SJCRH30 (cell line): ENCODE measurements around the gene TLR7. TPM values are rescaled to one million over a fixed set of nuclear protein-coding genes. Genes with fewer than 3 reads are reported as not detected.

ENCODE experiments used
- DNase-seq, 2 experiments: peaks; one replicate each; pipeline ENCODE4 v3.0.0-alpha.2; 2015 to 2020
- H3K27ac ChIP-seq: fragments of 250-450 bp; sonication (Bioruptor Pico); 2 replicates; pipeline ENCODE4 v1.5.1; 2020; ENCODE audit warnings: mild to moderate bottlenecking, moderate library complexity
- H3K27me3 ChIP-seq: fragments of 250-450 bp; sonication (Bioruptor Pico); 2 replicates; pipeline ENCODE4 v1.5.1; 2020; ENCODE audit warnings: mild to moderate bottlenecking, moderate library complexity
- H3K36me3 ChIP-seq: fragments of 250-450 bp; sonication (Bioruptor Pico); 2 replicates; pipeline ENCODE4 v1.5.1; 2020; ENCODE audit warnings: mild to moderate bottlenecking, moderate library complexity
- H3K4me1 ChIP-seq: fragments of 250-450 bp; sonication (Bioruptor Pico); 2 replicates; pipeline ENCODE4 v1.5.1; 2020; ENCODE audit warnings: mild to moderate bottlenecking, moderate library complexity
- H3K4me3 ChIP-seq: fragments of 250-450 bp; sonication (Bioruptor Pico); 2 replicates; pipeline ENCODE4 v1.5.1; 2020; ENCODE audit warnings: mild to moderate bottlenecking, moderate library complexity
- H3K9me3 ChIP-seq: fragments of 250-450 bp; sonication (Bioruptor Pico); replicated peaks from 2 replicates; pipeline ENCODE4 v1.5.1; 2020; ENCODE audit warnings: mild to moderate bottlenecking, moderate library complexity
- total RNA-seq: library from RNA; depleted of rRNA; stranded (reverse); fragments of >200 nt; shearing (Covaris generic); gene quantifications from 2 replicates; pipeline ENCODE4 v1.2.3, GENCODE V29; 2014

TLR7 gene
- total RNA-seq, 1 experiment from 2014 or later: not detected

- Histone ChIP-seq H3K27me3 (no peaks in the 10 kb centered on the region), H3K9me3 (no peaks in the 10 kb centered on the region; the same call in 1 of the 2 replicates), H3K4me1 (peaks cover 8% of the 10 kb centered on the region; the same call in 1 of the 2 replicates), H3K36me3 (no peaks in the 10 kb centered on the region), H3K4me3 (no peak overlapping the region), H3K27ac (no peak overlapping the region)
- no peak for DNase-seq
Observed at GRCh38 chrX:12899506-12899905, 32.6 kb downstream of the TLR7 start.

DNA sequence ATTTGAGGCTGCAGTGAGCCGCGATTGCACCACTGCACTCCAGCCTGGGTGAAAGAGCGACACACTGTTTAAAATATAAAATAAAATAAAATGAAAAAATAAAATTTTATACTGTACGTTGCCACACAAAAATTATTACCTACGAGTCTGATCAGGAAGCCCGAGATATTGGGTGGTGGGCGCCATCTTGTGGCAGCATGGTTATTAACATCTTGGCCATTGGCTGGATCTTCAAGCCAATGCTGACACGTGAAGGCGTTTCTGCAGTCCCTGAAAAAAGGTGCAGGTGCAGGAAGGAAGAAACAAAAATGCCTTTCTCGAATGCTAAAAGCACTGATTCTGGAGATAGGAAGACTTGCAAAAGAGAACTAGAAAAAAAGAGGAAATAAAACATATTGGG, 34.6 kb downstream of the TLR7 start:
- Histone ChIP-seq H3K27me3 (no peaks in the 10 kb centered on the region), H3K4me1 (no peaks in the 10 kb centered on the region), H3K4me3 (no peak overlapping the region), H3K27ac (no peak overlapping the region), H3K36me3 (no peaks in the 10 kb centered on the region), H3K9me3 (no peaks in the 10 kb centered on the region)
- peak; percentile 47 to 76 for DNase-seq

GRCh38 chrX:12903646-12904045, 36.8 kb downstream of the TLR7 start:
- DNase-seq: no peak
- no peaks in the 10 kb centered on the region for H3K36me3 ChIP-seq
- H3K4me1 ChIP-seq: no peaks in the 10 kb centered on the region
- H3K9me3 ChIP-seq: no peaks in the 10 kb centered on the region
- H3K4me3 ChIP-seq: no peak overlapping the region
- H3K27ac ChIP-seq: no peak overlapping the region
- H3K27me3 ChIP-seq: no peaks in the 10 kb centered on the region

DNA sequence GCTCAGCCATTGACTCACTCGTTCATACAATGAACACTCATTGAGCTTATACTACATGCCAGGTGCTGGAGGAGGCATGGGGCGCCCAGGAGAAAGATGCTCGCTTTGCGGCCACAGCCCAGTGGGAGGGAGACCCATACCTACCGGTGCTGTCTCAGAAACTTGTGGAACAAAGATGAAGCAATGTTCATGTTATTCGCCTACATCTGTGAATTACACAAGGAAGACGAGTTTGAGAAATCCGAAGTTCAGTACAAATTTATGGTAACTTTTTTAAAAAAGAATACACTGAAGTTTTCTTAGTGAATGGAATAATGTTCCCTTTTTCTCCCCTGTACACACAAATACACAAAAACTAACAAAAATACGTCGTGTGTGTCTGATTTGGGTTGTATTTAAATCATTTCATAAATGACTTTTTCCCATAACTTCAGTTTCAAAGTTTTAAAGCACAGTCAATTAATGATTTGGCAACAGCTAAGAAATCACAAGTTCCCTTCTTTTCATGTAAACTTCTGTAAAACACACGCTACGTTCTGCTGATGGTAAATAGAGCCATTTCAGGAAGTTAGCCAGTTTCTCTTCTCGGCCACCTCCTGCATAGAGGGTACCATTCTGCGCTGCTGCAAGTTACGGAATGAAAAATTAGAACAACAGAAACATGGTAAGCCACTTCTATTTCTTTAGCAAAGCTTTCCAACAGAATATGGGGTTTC, 39.3 kb downstream of the TLR7 start, which contains the start of gene TLR8:
Gene TLR8 (plus strand): TSS at position 575 of the 716 bp plus-strand sequence. CDS start 87 bp downstream, at position 662.
- Histone ChIP-seq H3K9me3 (no peaks in the 10 kb centered on the region), H3K27me3 (no peaks in the 10 kb centered on the region), H3K36me3 (no peaks in the 10 kb centered on the region), H3K4me1 (no peaks in the 10 kb centered on the region), H3K4me3 (no peak within 1 kb of the TSS), H3K27ac (no peak within 1 kb of the TSS)
- DNase-seq: no peak

- no peak for DNase-seq
- H3K4me3 ChIP-seq: no peak overlapping the region
- no peaks in the 10 kb centered on the region for H3K27me3 ChIP-seq
Observed at GRCh38 chrX:12910423-12911121, 43.7 kb downstream of the TLR7 start.

DNA sequence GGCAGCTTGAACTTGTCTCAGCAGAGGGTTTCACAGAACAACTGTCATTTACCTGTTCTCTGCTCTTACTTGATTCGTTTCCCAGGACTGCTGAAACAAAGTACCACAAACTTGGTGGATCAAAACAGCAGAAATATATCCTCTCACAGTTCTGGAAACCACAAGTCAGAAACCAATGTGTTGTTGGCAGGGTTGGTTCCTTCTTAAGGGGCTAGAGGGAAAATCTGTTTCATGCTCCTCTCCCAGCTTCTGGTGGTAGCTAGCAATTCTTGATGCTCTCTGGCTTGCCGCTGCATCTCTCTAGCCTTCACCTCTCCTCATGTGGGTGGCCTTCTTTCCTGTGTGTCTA, 44.2 kb downstream of the TLR7 start:
- Histone ChIP-seq H3K27me3 (no peaks in the 10 kb centered on the region), H3K9me3 (no peaks in the 10 kb centered on the region), H3K27ac (no peak overlapping the region), H3K4me1 (no peaks in the 10 kb centered on the region), H3K36me3 (no peaks in the 10 kb centered on the region), H3K4me3 (no peak overlapping the region)
- no peak for DNase-seq

More at GRCh38 chrX:12910423-12911121, 43.7 kb downstream of the TLR7 start:
- H3K36me3 ChIP-seq: no peaks in the 10 kb centered on the region
- no peaks in the 10 kb centered on the region for H3K4me1 ChIP-seq
- no peaks in the 10 kb centered on the region for H3K9me3 ChIP-seq
- no peak overlapping the region for H3K27ac ChIP-seq

- H3K9me3 ChIP-seq: no peaks in the 10 kb centered on the region
Observed at GRCh38 chrX:12912791-12913482, 46.1 kb downstream of the TLR7 start.

GRCh38 chrX:12917753-12918152, 50.9 kb downstream of the TLR7 start:
- H3K4me1 ChIP-seq: no peaks in the 10 kb centered on the region
- no peak overlapping the region for H3K4me3 ChIP-seq
- no peaks in the 10 kb centered on the region for H3K27me3 ChIP-seq
- H3K9me3 ChIP-seq: no peaks in the 10 kb centered on the region
- DNase-seq: no peak
- H3K27ac ChIP-seq: no peak overlapping the region
- no peaks in the 10 kb centered on the region for H3K36me3 ChIP-seq

More at GRCh38 chrX:12912791-12913482, 46.1 kb downstream of the TLR7 start:
- Histone ChIP-seq H3K27me3 (no peaks in the 10 kb centered on the region), H3K27ac (no peak overlapping the region), H3K4me1 (no peaks in the 10 kb centered on the region), H3K4me3 (no peak overlapping the region), H3K36me3 (no peaks in the 10 kb centered on the region)
- no peak for DNase-seq

- Histone ChIP-seq H3K27ac (no peak overlapping the region), H3K36me3 (no peaks in the 10 kb centered on the region), H3K27me3 (no peaks in the 10 kb centered on the region), H3K9me3 (no peaks in the 10 kb centered on the region), H3K4me3 (no peak overlapping the region), H3K4me1 (no peaks in the 10 kb centered on the region)
- DNase-seq: no peak
Observed at GRCh38 chrX:12919051-12919450, 52.2 kb downstream of the TLR7 start.

DNA sequence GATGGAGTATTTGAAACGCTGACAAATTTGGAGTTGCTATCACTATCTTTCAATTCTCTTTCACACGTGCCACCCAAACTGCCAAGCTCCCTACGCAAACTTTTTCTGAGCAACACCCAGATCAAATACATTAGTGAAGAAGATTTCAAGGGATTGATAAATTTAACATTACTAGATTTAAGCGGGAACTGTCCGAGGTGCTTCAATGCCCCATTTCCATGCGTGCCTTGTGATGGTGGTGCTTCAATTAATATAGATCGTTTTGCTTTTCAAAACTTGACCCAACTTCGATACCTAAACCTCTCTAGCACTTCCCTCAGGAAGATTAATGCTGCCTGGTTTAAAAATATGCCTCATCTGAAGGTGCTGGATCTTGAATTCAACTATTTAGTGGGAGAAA, 52.7 kb downstream of the TLR7 start:
- no peaks in the 10 kb centered on the region for H3K9me3 ChIP-seq
- no peaks in the 10 kb centered on the region for H3K27me3 ChIP-seq
- H3K36me3 ChIP-seq: no peaks in the 10 kb centered on the region
- H3K4me1 ChIP-seq: no peaks in the 10 kb centered on the region
- no peak overlapping the region for H3K27ac ChIP-seq
- H3K4me3 ChIP-seq: no peak overlapping the region
- DNase-seq: no peak

- DNase-seq: no peak
- H3K27ac ChIP-seq: no peak overlapping the region
- H3K9me3 ChIP-seq: no peaks in the 10 kb centered on the region
- no peaks in the 10 kb centered on the region for H3K4me1 ChIP-seq
- no peak overlapping the region for H3K4me3 ChIP-seq
- H3K27me3 ChIP-seq: no peaks in the 10 kb centered on the region
- H3K36me3 ChIP-seq: no peaks in the 10 kb centered on the region
Observed at GRCh38 chrX:12920990-12921389, 54.1 kb downstream of the TLR7 start.

DNA sequence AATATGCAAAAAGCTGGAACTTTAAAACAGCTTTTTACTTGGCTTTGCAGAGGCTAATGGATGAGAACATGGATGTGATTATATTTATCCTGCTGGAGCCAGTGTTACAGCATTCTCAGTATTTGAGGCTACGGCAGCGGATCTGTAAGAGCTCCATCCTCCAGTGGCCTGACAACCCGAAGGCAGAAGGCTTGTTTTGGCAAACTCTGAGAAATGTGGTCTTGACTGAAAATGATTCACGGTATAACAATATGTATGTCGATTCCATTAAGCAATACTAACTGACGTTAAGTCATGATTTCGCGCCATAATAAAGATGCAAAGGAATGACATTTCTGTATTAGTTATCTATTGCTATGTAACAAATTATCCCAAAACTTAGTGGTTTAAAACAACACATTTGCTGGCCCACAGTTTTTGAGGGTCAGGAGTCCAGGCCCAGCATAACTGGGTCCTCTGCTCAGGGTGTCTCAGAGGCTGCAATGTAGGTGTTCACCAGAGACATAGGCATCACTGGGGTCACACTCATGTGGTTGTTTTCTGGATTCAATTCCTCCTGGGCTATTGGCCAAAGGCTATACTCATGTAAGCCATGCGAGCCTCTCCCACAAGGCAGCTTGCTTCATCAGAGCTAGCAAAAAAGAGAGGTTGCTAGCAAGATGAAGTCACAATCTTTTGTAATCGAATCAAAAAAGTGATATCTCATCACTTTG, 55.2 kb downstream of the TLR7 start:
- no peak overlapping the region for H3K4me3 ChIP-seq
- no peaks in the 10 kb centered on the region for H3K36me3 ChIP-seq
- H3K27ac ChIP-seq: no peak overlapping the region
- no peaks in the 10 kb centered on the region for H3K27me3 ChIP-seq
- H3K4me1 ChIP-seq: no peaks in the 10 kb centered on the region
- DNase-seq: no peak
- no peaks in the 10 kb centered on the region for H3K9me3 ChIP-seq

DNA sequence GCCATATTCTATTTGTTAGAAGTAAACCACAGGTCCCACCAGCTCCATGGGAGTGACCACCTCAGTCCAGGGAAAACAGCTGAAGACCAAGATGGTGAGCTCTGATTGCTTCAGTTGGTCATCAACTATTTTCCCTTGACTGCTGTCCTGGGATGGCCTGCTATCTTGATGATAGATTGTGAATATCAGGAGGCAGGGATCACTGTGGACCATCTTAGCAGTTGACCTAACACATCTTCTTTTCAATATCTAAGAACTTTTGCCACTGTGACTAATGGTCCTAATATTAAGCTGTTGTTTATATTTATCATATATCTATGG, 55.7 kb downstream of the TLR7 start:
- Histone ChIP-seq H3K9me3 (0 out of 2 replicates have a peak, but pooled peaks cover under 1% of the 10 kb centered on the region), H3K36me3 (no peaks in the 10 kb centered on the region), H3K4me1 (no peaks in the 10 kb centered on the region), H3K27ac (no peak overlapping the region), H3K4me3 (no peak overlapping the region), H3K27me3 (no peaks in the 10 kb centered on the region)
- no peak for DNase-seq

- Histone ChIP-seq H3K27me3 (no peaks in the 10 kb centered on the region), H3K4me3 (no peak overlapping the region), H3K9me3 (0 out of 2 replicates have a peak, but pooled peaks cover 2% of the 10 kb centered on the region), H3K27ac (no peak overlapping the region), H3K36me3 (no peaks in the 10 kb centered on the region), H3K4me1 (no peaks in the 10 kb centered on the region)
- DNase-seq: no peak
Observed at GRCh38 chrX:12929701-12930100, 62.8 kb downstream of the TLR7 start.

DNA sequence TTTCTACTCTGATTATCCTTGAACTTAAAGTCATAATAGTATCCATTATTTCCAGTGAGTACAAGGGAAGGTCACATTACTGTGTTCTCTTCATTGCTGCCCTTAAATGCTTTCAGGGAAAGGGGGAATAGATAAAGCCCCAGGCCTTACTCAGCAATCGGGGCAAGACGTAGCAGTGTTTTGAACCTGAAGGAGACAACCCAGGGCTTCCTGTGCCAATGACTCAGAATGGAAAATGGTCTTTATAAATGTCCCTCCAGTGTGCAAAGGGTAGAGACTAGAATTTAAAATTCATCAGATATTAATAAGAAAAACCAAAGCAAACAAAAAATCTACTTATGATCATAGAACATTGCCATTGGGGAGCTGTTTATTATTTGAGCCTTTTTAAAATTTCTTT, 63.3 kb downstream of the TLR7 start:
- Histone ChIP-seq H3K27ac (no peak overlapping the region), H3K4me3 (no peak overlapping the region), H3K36me3 (no peaks in the 10 kb centered on the region), H3K9me3 (0 out of 2 replicates have a peak, but pooled peaks cover 2% of the 10 kb centered on the region), H3K27me3 (no peaks in the 10 kb centered on the region), H3K4me1 (no peaks in the 10 kb centered on the region)
- DNase-seq: no peak
